Hepatic stellate cell (primary cell): Measurements from ENCODE around the gene BCL6.

Experiments
- DNase-seq: peaks from one replicate; pipeline ENCODE4 v3.0.0; 2011; ENCODE audit warnings: low spot score

Gene BCL6

GRCh38 chr3:187738331-187739093 is 6.8 kb downstream of the BCL6 start:
- peak; percentile 94 for DNase-seq

GRCh38 chr3:187738071-187738330 is 7.3 kb downstream of the BCL6 start:
- no peak for DNase-seq

GRCh38 chr3:187737368-187738070 is 7.7 kb downstream of the BCL6 start:
- no peak for DNase-seq

- no peak for DNase-seq
Observed at GRCh38 chr3:187737006-187737367, 8.3 kb downstream of the BCL6 start.

GRCh38 chr3:187736418-187736871 is 8.8 kb downstream of the BCL6 start:
- no peak for DNase-seq

- no peak for DNase-seq
Observed at GRCh38 chr3:187735837-187736236, 9.4 kb downstream of the BCL6 start.

GRCh38 chr3:187735383-187735782 is 9.9 kb downstream of the BCL6 start:
- DNase-seq, result no peak

- DNase-seq, result no peak
Observed at GRCh38 chr3:187734841-187735240, 10.4 kb downstream of the BCL6 start.

GRCh38 chr3:187733371-187733770 is 11.9 kb downstream of the BCL6 start:
- no peak for DNase-seq

- DNase-seq, result no peak
Observed at GRCh38 chr3:187729598-187729997, 15.7 kb downstream of the BCL6 start.

GRCh38 chr3:187728940-187729583 is 16.2 kb downstream of the BCL6 start:
- DNase-seq, result no peak

GRCh38 chr3:187728248-187728647 is 17.0 kb downstream of the BCL6 start:
- DNase-seq, result no peak

GRCh38 chr3:187726564-187726963 is 18.7 kb downstream of the BCL6 start:
- no peak for DNase-seq

GRCh38 chr3:187725653-187726370 is 19.5 kb downstream of the BCL6 start:
- no peak for DNase-seq

GRCh38 chr3:187725224-187725623 is 20.0 kb downstream of the BCL6 start:
- DNase-seq, result no peak

- DNase-seq, result no peak
Observed at GRCh38 chr3:187722206-187722612, 23.1 kb downstream of the BCL6 start.

- DNase-seq, result no peak
Observed at GRCh38 chr3:187721055-187721454, 24.2 kb downstream of the BCL6 start.

- DNase-seq, result no peak
Observed at GRCh38 chr3:187720337-187720670, 25.0 kb downstream of the BCL6 start.

GRCh38 chr3:187719628-187720336 is 25.5 kb downstream of the BCL6 start:
- DNase-seq, result no peak

- DNase-seq, result no peak
Observed at GRCh38 chr3:187718802-187719201, 26.5 kb downstream of the BCL6 start.

GRCh38 chr3:187717572-187717971 is 27.7 kb downstream of the BCL6 start:
- no peak for DNase-seq

GRCh38 chr3:187714404-187714979 is 30.8 kb downstream of the BCL6 start:
- peak; percentile 77 for DNase-seq
